Upper lobe of left lung (tissue), 6 donors: ENCODE data around the gene SRGAP2B. TPM values are rescaled to one million over a fixed set of nuclear protein-coding genes. Genes with fewer than 3 reads are reported as not detected.
"Not testable (repeated sequence)": the region's sequence is repeated elsewhere in the genome, so short reads cannot be mapped to it uniquely, and the experiment has no call there.

Experiments used
- ATAC-seq, 2 donors: fragments of 200-7000 bp; cut with Tn5 transposase; one replicate each; pipeline ENCODE4 v1.9.1; 2022; ENCODE audit warnings: mild to moderate bottlenecking in 2 of 2, moderate library complexity in 2 of 2; ENCODE audit not compliant: low FRiP score in 2 of 2
- DNase-seq, 2 donors: peaks; one replicate each; pipeline ENCODE4 v3.0.0-alpha.2; 2019 to 2020
- H3K27ac ChIP-seq, 4 donors: fragments of 200-600 bp; sonication (generic); one replicate each; pipeline ENCODE4 v1.5.1; 2016 to 2019
- H3K27me3 ChIP-seq, 4 donors: fragments of 200-600 bp; sonication (generic); one replicate each; pipeline ENCODE4 v1.5.1; 2017 to 2019
- H3K36me3 ChIP-seq, 4 donors: fragments of 200-600 bp; sonication (generic); one replicate each; pipeline ENCODE4 v1.5.1; 2016 to 2019
- H3K4me1 ChIP-seq, 4 donors: fragments of 200-600 bp; sonication (generic); one replicate each; pipeline ENCODE4 v1.5.1; 2018 to 2019
- H3K4me3 ChIP-seq, 4 donors: fragments of 200-600 bp; sonication (generic); one replicate each; pipeline ENCODE4 v1.5.1; 2017 to 2019; ENCODE audit warnings: mild to moderate bottlenecking in 2 of 4, moderate library complexity in 1 of 4
- H3K9me3 ChIP-seq, 4 donors: fragments of 200-600 bp; sonication (generic); one replicate each; pipeline ENCODE4 v1.5.1; 2018 to 2019
- WGBS, 2 donors: methylation state at CpG; one replicate each; pipeline ENCODE4 v1.1.5; 2017 to 2018; 5-methylcytosine and 5-hydroxymethylcytosine counted together
- total RNA-seq, 6 donors: library from RNA; depleted of rRNA in 4 of 6; stranded (reverse); fragments of >200 nt in 4 of 6; gene quantifications; one replicate each; pipeline versions ENCODE4 v1.1.0 to v1.2.1, GENCODE V29; 2016 to 2021
- donor health status: DM: no; HTN: no; CAD: no; lungs with moderate emphysema.
- donor health status: DM: no; HTN: yes; CAD: no; lungs with severe emphysema.

SRGAP2B gene
- total RNA-seq, 6 donors from 2014 or later = 12.5 to 42.5 (median 29.0) TPM

DNA sequence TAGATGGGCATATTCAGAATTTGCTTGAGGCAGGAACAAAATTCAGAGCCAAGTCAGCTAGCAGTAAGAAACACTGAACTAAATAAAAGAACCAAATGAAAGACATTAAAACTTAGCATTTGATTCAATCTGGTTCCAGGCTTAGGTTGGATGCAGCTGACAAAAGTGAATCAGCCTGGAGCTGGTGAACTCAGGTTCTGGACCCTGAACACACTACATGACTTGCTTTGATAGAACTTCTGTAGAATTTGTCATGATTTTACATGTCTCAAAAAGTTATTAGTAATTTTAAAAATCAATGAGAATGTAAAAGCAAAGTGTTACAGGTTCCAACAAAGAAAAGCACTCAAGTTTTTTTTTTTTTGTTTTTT, 78.7 kb downstream of the SRGAP2B start:
- H3K27me3 ChIP-seq, H3K36me3 ChIP-seq, H3K4me1 ChIP-seq, H3K27ac ChIP-seq, ATAC-seq, DNase-seq, H3K9me3 ChIP-seq, H3K4me3 ChIP-seq: not testable (repeated sequence)

DNA sequence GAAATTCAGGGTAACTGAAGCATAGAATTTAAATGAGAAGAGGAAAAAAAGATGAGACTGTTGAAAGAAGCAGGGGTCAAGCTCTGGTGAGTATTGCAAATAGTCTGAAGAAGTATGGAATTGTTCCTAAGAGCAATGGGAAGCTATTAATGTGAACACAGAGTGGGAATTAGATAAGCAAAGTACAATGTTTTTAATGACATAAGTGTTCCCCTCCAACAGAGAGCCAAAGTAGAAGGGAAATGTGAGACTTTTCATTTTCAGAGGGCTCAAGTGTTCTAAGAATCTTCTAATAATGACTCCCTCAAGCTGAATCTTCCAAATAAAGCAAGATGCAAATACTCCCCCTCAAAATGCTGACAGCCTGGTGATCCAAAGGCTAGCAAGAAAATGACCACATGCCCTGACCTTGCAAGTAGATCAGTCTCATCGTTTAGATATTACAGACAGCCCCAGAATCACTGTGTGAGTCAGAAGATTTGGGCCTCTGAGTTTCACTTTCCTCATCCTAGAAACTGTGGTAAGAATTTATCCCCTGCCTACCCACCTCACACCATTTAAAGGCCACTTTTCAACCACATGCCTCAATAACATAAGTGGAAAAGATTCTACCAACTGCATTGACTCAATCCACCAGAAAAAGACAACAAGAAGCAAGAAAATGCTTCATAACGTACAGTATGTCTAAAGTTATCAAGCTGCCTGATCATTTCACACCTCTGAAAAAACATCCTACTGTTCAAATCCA, 79.2 kb downstream of the SRGAP2B start:
- H3K27me3 ChIP-seq, H3K4me1 ChIP-seq, H3K9me3 ChIP-seq, H3K27ac ChIP-seq, H3K36me3 ChIP-seq, H3K4me3 ChIP-seq, DNase-seq: not testable (repeated sequence)
- no CpG with 5 or more reads among the region's 2 CpGs for WGBS, 2 donors
- ATAC-seq = peak in 1 of 2 donors; percentile 91

DNA sequence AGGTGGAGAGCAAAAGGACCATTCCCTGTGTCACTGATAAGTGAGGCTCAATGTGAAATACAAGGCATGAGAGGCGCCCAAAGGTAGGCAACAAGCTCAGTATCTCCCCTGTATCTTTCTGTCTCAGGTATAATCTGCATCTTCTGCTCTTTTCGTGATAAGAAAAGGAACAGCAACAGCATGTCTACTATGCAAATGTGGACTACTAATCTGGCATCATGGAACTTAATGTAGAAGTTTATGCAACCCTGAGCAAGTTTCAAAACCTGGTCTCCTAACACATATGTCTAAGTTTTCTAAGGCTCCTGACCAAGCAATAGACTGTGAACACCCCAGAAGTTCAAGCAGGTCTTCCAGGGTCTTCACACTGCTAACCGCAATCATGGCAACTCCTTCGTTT, 81.8 kb downstream of the SRGAP2B start:
- H3K4me3 ChIP-seq, DNase-seq, H3K27ac ChIP-seq, H3K4me1 ChIP-seq, H3K9me3 ChIP-seq, ATAC-seq, H3K36me3 ChIP-seq, H3K27me3 ChIP-seq: not testable (repeated sequence)
- 100% methylated on average over 2 of the region's 4 CpGs for WGBS, 2 donors

DNA sequence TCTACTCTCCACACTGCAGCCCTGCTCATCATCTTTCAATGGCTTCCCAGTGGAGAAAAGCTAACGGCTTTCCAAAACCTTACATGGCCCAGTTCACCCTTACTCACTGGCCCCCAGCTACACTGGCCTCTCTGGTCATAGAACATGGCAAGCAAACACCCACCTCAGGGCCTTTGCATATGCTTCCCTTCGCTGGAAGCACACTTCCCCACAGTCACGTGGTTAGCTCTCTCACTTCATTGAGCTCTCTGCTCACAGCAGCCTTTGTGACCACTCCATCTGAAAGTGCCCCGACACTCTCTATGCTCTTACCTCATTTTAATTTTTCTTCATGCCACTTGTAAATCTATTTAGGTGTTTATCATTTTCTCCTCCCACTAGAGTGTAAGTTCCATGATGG, 83.3 kb downstream of the SRGAP2B start:
- H3K4me3 ChIP-seq = not testable (repeated sequence)

DNA sequence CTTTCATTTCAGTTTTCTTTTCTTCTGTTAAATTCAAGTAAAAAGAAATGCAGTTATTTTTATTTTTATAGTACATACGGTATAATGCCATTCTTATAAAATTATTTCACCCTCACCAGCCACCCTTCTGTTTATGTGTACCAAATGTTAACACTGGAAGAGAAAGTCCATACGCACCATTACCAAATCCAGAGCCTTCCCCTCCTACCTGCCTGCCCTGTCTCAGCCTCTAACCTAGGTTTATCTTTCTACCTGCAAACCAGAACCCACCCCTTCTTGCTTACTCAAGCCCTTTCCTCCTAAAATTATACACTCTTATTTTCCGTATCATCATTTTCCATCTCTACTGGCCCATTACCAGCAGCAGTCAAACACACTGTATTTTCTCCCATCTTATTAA, 84.5 kb downstream of the SRGAP2B start:
- WGBS, 2 donors = 51 to 61% methylated on average over 2 of the region's 3 CpGs
- not testable (repeated sequence) for DNase-seq, H3K36me3 ChIP-seq, H3K27ac ChIP-seq, H3K4me1 ChIP-seq, H3K27me3 ChIP-seq, H3K9me3 ChIP-seq, H3K4me3 ChIP-seq, ATAC-seq

More for the DNA sequence above, 83.3 kb downstream of the SRGAP2B start:
- 80 to 100% methylated on average over 1 of the region's 4 CpGs for WGBS, 2 donors
- H3K27ac ChIP-seq, H3K27me3 ChIP-seq, H3K9me3 ChIP-seq, DNase-seq, H3K4me1 ChIP-seq, H3K36me3 ChIP-seq, ATAC-seq: not testable (repeated sequence)

DNA sequence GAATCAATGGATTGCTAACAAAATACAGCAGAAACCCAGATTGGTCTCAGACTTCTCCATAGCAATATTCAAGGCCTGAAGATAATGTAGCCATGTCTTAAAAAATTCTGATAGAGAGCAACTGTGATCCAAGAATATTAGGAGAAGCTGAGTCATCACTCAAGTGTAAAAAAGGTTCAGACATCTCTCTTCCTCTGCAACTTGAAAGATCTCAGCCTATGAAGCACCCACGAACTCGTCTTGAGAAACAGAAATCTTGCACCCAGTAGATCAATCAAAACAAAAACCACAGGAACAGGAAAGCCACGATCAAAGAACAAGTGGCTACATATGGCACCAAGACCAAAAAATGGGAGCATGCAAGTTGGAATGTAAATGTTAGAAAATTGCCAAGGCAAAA, 85.2 kb downstream of the SRGAP2B start:
- H3K4me1 ChIP-seq, H3K4me3 ChIP-seq, DNase-seq, H3K36me3 ChIP-seq, H3K27me3 ChIP-seq, H3K9me3 ChIP-seq, H3K27ac ChIP-seq: not testable (repeated sequence)
- WGBS, 2 donors = 14 to 15% methylated on average over 2 to 3 of the region's 3 CpGs
- peak in 1 of 2 donors; percentile 64 for ATAC-seq

DNA sequence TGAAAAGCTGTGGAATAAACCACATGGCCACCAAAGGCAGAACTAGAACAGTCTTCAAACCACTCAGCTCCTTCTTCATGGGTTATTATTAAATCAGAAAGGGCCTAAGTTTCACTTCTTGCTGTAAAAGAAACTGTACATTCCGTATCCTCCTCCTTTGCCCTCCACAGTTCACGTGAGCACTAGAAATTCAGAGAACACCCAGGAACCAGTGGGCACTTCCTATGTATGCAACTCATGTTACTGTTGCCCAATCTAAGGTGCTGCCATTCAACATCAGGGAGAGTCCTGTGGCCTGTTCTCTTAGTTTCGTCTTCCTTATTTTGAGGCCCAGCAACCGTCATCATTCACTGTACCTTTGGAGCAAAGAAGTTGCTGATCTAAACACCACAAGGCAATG, 86.7 kb downstream of the SRGAP2B start:
- H3K27me3 ChIP-seq = not testable (repeated sequence)

DNA sequence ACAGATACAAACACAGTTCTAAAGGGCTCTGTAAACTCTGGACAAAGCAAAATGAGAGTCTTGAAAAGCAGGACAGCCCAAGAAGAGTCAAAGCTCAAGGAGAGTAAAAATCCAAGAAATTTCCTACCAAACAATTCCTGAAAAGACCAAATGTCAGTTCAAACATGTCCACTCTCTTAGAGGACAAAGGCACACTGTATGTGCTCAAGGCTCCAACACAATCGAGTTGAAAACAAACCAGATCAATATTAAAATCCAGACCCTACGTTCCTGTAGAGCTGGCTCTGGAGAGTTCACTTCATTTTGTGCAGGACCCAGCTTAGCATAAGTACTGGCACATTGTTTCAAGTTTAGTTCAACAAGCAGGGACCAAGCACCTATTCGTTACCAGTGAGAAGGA, 90.0 kb downstream of the SRGAP2B start:
- H3K36me3 ChIP-seq, H3K27ac ChIP-seq, ATAC-seq, DNase-seq, H3K4me1 ChIP-seq, H3K4me3 ChIP-seq, H3K9me3 ChIP-seq, H3K27me3 ChIP-seq: not testable (repeated sequence)
- WGBS, 2 donors = 79% methylated on average over 2 of the region's 3 CpGs; no CpG with 5 or more reads in 1 of the 2 donors

More for the DNA sequence above, 86.7 kb downstream of the SRGAP2B start:
- H3K36me3 ChIP-seq, H3K4me3 ChIP-seq, H3K9me3 ChIP-seq, DNase-seq, H3K27ac ChIP-seq, H3K4me1 ChIP-seq: not testable (repeated sequence)
- no CpG with 5 or more reads among the region's 4 CpGs for WGBS, 2 donors
- peak; percentile 76 to 84 for ATAC-seq

DNA sequence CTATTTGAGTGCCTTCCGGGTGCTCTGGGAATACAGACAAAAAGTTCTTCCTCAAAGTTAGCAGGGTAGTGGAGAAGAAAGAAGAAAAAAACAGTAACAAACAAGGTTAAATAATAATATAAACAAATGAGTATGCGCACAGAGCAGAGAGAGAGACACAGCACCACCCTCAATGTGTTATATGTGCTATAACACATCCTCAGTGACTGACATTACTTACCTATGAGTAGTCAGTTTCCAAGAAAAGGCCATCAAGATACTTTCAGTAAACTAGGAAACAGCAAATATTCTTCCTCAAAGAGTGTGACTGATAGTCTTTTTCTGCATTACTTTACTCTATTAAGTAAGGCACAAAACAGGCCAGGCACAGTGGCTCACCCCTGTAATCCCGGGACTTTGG, 93.7 kb downstream of the SRGAP2B start:
- DNase-seq, H3K4me1 ChIP-seq, H3K27me3 ChIP-seq, H3K27ac ChIP-seq, H3K36me3 ChIP-seq, H3K4me3 ChIP-seq, H3K9me3 ChIP-seq, ATAC-seq: not testable (repeated sequence)
- WGBS, 2 donors = 65 to 73% methylated on average over 2 of the region's 3 CpGs

DNA sequence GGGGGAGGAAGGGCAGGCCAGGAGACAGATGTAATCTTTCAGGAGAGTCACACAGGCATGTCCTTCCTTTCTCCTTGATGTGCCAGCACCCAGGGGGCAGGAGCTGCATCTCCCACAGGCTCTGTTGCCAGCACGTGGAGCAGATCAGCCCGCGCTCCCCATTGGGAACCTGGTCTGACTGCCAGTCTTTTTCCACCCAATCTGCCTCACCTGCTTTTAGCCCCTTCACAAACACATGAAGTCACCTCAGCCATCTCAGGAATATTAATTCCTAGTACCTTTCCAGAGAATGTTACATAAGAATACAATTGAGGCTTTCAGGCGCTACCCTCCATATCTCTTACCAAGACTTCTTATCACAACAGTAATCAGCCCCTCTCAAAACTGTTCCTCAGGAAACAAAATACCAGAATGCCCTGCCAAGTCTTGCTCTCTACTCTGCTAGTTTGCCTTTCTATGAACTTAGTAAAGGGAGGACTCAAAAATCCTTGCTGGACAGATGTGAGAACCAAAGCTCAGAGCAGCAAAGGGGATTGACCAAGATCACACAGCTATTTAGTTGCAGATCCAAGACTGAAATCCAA, 94.3 kb downstream of the SRGAP2B start:
- ATAC-seq, H3K4me3 ChIP-seq, H3K27me3 ChIP-seq, H3K9me3 ChIP-seq, H3K36me3 ChIP-seq, H3K27ac ChIP-seq, DNase-seq, H3K4me1 ChIP-seq: not testable (repeated sequence)
- 71% methylated on average over 1 of the region's 4 CpGs; no CpG with 5 or more reads in 1 of the 2 donors for WGBS, 2 donors

DNA sequence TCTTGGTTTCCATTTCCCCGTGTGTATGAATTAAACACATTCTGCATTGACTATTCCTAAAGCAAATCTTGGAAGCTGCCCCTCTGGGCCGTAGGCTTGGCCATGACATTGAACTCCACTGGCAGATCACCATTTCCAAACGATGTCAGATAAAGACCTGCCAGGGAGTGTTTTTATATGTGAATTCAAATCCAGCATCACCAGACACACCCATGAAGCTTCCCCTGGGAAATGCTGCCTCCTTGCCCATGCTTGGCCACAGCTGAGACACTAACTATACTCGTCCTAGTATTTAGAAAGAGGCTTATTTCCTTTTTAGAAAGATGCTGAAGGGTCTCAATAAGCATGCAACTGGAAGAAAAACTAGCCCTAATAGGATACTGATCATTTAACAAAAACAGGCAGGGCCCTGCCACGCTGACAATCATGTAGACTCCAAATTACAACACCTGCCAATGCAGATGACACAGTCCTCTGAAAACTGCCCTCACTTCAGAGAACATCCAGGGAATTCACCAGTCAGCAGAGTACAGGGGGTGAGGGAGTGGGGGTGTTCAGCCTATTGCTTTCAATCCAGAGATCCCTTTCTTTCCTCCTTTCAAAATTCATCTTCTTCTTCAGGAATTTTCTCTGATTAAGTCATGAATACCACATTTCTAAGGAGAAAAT, 94.9 kb downstream of the SRGAP2B start:
- peak in 1 of 2 donors; percentile 29 for ATAC-seq
- DNase-seq = not testable (repeated sequence)

DNA sequence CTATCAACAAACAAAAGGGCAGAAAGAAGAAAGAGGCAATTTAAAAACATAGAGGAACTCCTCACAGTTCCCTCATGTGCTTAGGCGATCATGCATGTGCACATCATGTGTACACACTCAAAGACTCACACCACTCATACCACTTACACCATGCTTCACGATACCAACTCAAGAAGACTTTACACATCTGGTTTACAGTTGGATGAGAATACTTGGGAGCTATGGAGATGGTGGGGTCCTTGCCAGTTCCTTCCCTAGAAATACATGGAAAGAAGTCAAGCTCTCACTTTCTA, 96.2 kb downstream of the SRGAP2B start:
- not testable (repeated sequence) for H3K36me3 ChIP-seq, DNase-seq, H3K4me3 ChIP-seq, H3K4me1 ChIP-seq, H3K9me3 ChIP-seq, H3K27me3 ChIP-seq, H3K27ac ChIP-seq, ATAC-seq
- 92% methylated on average over 2 of the region's 2 CpGs; no CpG with 5 or more reads in 1 of the 2 donors for WGBS, 2 donors

More for the DNA sequence above, 94.9 kb downstream of the SRGAP2B start:
- H3K36me3 ChIP-seq, H3K27ac ChIP-seq, H3K9me3 ChIP-seq, H3K4me3 ChIP-seq, H3K4me1 ChIP-seq, H3K27me3 ChIP-seq: not testable (repeated sequence)
- WGBS, 2 donors = no CpG with 5 or more reads among the region's 5 CpGs
